H9 (cell line): Measurements from ENCODE around the gene RUNX1. TPM values are rescaled to one million over a fixed set of nuclear protein-coding genes. Genes with fewer than 3 reads are reported as not detected.

Experiments used
- DNase-seq: peaks from one replicate; pipeline ENCODE4 v3.0.0-alpha.2; 2017
- H2AFZ ChIP-seq: one replicate; pipeline ENCODE4 v1.6.1; 2013; ENCODE audit warnings: mild to moderate bottlenecking, low read length, control low read depth, moderate library complexity
- H2AK5ac ChIP-seq: 2 replicates; pipeline ENCODE4 v1.6.1; 2013; ENCODE audit warnings: low read length, control low read depth, mixed read lengths; ENCODE audit not compliant: insufficient read length
- H2BK120ac ChIP-seq: one replicate; pipeline ENCODE4 v1.6.1; 2013; ENCODE audit warnings: low read depth, mild to moderate bottlenecking, low read length, control low read depth, inconsistent platforms; ENCODE audit not compliant: poor library complexity, severe bottlenecking
- H2BK12ac ChIP-seq: 2 replicates; pipeline ENCODE4 v1.6.1; 2013; ENCODE audit warnings: low read length, control low read depth, mixed read lengths, low read depth; ENCODE audit not compliant: insufficient read length
- H2BK15ac ChIP-seq: 2 replicates; pipeline ENCODE4 v1.6.1; 2013; ENCODE audit warnings: low read depth, low read length, control low read depth
- H2BK20ac ChIP-seq: one replicate; pipeline ENCODE4 v1.6.1; 2013; ENCODE audit warnings: low read depth, mild to moderate bottlenecking, low read length, control low read depth, inconsistent platforms; ENCODE audit not compliant: poor library complexity, severe bottlenecking
- H2BK5ac ChIP-seq: 2 replicates; pipeline ENCODE4 v1.6.1; 2013; ENCODE audit warnings: low read length, control low read depth, mixed read lengths; ENCODE audit not compliant: insufficient read length
- H3K14ac ChIP-seq: 2 replicates; pipeline ENCODE4 v1.6.1; 2013; ENCODE audit warnings: low read length, control low read depth; ENCODE audit not compliant: insufficient read depth
- H3K18ac ChIP-seq: 2 replicates; pipeline ENCODE4 v1.6.1; 2013; ENCODE audit warnings: low read depth, mild to moderate bottlenecking, mixed read lengths, low read length, control low read depth; ENCODE audit not compliant: insufficient read length
- H3K23ac ChIP-seq: 2 replicates; pipeline ENCODE4 v1.6.1; 2013; ENCODE audit warnings: low read length, control low read depth, mixed read lengths, low read depth; ENCODE audit not compliant: insufficient read length
- H3K23me2 ChIP-seq: 2 replicates; pipeline ENCODE4 v1.6.1; 2013; ENCODE audit warnings: low read depth, mild to moderate bottlenecking, mixed read lengths, low read length, control low read depth; ENCODE audit not compliant: insufficient read length, poor library complexity, severe bottlenecking
- H3K27ac ChIP-seq: 2 replicates; pipeline ENCODE4 v1.5.1; 2013; ENCODE audit warnings: low read length, control low read depth, mixed read lengths, low read depth; ENCODE audit not compliant: insufficient read length
- H3K27me3 ChIP-seq: 2 replicates; pipeline ENCODE4 v1.6.1; 2013; ENCODE audit warnings: low read length, control low read depth, inconsistent platforms; ENCODE audit not compliant: insufficient read depth
- H3K4ac ChIP-seq: 2 replicates; pipeline ENCODE4 v1.6.1; 2013; ENCODE audit warnings: low read depth, mild to moderate bottlenecking, control low read depth, inconsistent platforms, low read length, moderate library complexity
- H3K4me1 ChIP-seq: 2 replicates; pipeline ENCODE4 v1.6.1; 2013; ENCODE audit warnings: low read length, control low read depth, inconsistent platforms; ENCODE audit not compliant: insufficient read depth
- H3K4me2 ChIP-seq: 2 replicates; pipeline ENCODE4 v1.6.1; 2013; ENCODE audit warnings: low read length, control low read depth, mixed read lengths; ENCODE audit not compliant: insufficient read length, insufficient read depth
- H3K56ac ChIP-seq: 2 replicates; pipeline ENCODE4 v1.6.1; 2013; ENCODE audit warnings: low read depth, mild to moderate bottlenecking, mixed read lengths, low read length, control low read depth; ENCODE audit not compliant: insufficient read length
- H3K79me1 ChIP-seq: 2 replicates; pipeline ENCODE4 v1.6.1; 2013; ENCODE audit warnings: low read depth, mild to moderate bottlenecking, moderate library complexity, low read length, control low read depth, inconsistent platforms; ENCODE audit not compliant: insufficient read depth, poor library complexity, severe bottlenecking
- H3K79me2 ChIP-seq: 2 replicates; pipeline ENCODE4 v1.6.1; 2013; ENCODE audit warnings: low read length, control low read depth, inconsistent platforms; ENCODE audit not compliant: insufficient read depth
- H3K9ac ChIP-seq: 2 replicates; pipeline ENCODE4 v1.6.1; 2013; ENCODE audit warnings: low read length, control low read depth, mixed read lengths; ENCODE audit not compliant: insufficient read length; ENCODE audit errors: extremely low read depth
- H3K9me3 ChIP-seq: one replicate; pipeline ENCODE4 v1.6.1; 2013; ENCODE audit warnings: low read depth, low read length, inconsistent platforms; ENCODE audit not compliant: control insufficient read depth
- H3T11ph ChIP-seq: one replicate; pipeline ENCODE4 v1.6.1; 2013; ENCODE audit warnings: mild to moderate bottlenecking, low read length, control low read depth, inconsistent platforms
- H4K20me1 ChIP-seq: one replicate; pipeline ENCODE4 v1.6.1; 2013; ENCODE audit not compliant: control insufficient read depth, insufficient read length, insufficient read depth
- H4K5ac ChIP-seq: 2 replicates; pipeline ENCODE4 v1.6.1; 2013; ENCODE audit warnings: low read depth, mild to moderate bottlenecking, mixed read lengths, low read length, control low read depth; ENCODE audit not compliant: insufficient read length
- H4K8ac ChIP-seq: replicated peaks from 2 replicates; pipeline ENCODE4 v1.6.1; 2013; ENCODE audit warnings: low read length, control low read depth, mixed read lengths, low read depth; ENCODE audit not compliant: insufficient read length
- H4K91ac ChIP-seq: 2 replicates; pipeline ENCODE4 v1.6.1; 2013; ENCODE audit warnings: low read depth, mild to moderate bottlenecking, moderate library complexity, mixed read lengths, low read length, control low read depth; ENCODE audit not compliant: insufficient read length
- H3K27ac Mint-ChIP-seq, 3 experiments: 2 replicates in 2 of 3; 3 replicates in 1 of 3; pipeline ENCODE4 v1.8.0; 2020 to 2021; ENCODE audit warnings: mixed read lengths in 3 of 3, mild to moderate bottlenecking in 1 of 3, moderate library complexity in 1 of 3
- H3K27me3 Mint-ChIP-seq: 2 replicates; pipeline ENCODE4 v1.8.0; 2021; ENCODE audit warnings: low read depth, mild to moderate bottlenecking, moderate library complexity, mixed read lengths
- H3K36me3 Mint-ChIP-seq, 3 experiments: 2 replicates in 2 of 3; 3 replicates in 1 of 3; pipeline ENCODE4 v1.8.0; 2020 to 2021; ENCODE audit warnings: low read depth in 3 of 3, mixed read lengths in 3 of 3; ENCODE audit not compliant: insufficient read depth in 1 of 3
- H3K4me1 Mint-ChIP-seq, 2 experiments: 2 replicates each; pipeline ENCODE4 v1.8.0; 2020; ENCODE audit warnings: mixed read lengths in 2 of 2
- H3K4me3 Mint-ChIP-seq, 2 experiments: 2 replicates in 1 of 2; 3 replicates in 1 of 2; pipeline ENCODE4 v1.8.0; 2020 to 2021; ENCODE audit warnings: mild to moderate bottlenecking in 2 of 2, mixed read lengths in 2 of 2, moderate library complexity in 1 of 2
- H3K9me3 Mint-ChIP-seq, 2 experiments: 2 replicates in 1 of 2; 3 replicates in 1 of 2; pipeline ENCODE4 v1.8.0; 2020; ENCODE audit warnings: mild to moderate bottlenecking in 2 of 2, mixed read lengths in 2 of 2, moderate library complexity in 1 of 2
- CTCF ChIP-seq: fragments of 200-600 bp; sonication (generic); conservative IDR thresholded peaks from 3 replicates; pipeline ENCODE4 v1.8.0; 2021; ENCODE audit warnings: antibody characterized with exemption, mild to moderate bottlenecking
- WGBS: extraction: QIAGEN DNeasy Blood & Tissue Kit; methylation state at CpG from one replicate; pipeline ENCODE4 v1.1.7; 2013; ENCODE audit warnings: missing lambda C conversion rate, low lambda C conversion rate, mixed read lengths; ENCODE audit not compliant: insufficient read length; ENCODE audit errors: extremely low coverage; 5-methylcytosine and 5-hydroxymethylcytosine counted together
- total RNA-seq: library from RNA; stranded (reverse); gene quantifications from 2 replicates; pipeline ENCODE4 v1.2.1, GENCODE V29; 2021

Gene RUNX1
- total RNA-seq, 1 experiment from 2014 or later, result 0.72 TPM

DNA sequence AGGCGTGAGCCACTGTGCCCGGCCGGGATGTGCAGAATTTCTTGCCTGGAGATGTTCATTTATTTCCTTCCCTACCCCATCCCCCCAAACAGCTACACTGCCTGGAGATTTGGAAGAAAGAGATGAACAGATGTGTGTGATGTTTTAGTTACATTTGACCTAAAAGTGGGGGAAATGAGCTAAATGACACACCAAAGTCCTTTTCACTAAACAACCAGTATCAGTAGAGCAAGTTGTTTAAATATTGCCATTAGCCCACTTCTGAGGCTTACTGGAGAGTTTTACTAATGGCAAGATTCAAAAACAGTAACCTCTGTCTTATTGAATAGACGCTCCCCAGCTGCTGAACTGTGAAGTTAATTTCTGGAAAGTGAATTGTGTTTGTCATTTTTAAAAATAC is 100.1 kb downstream of the RUNX1 start:
- DNase-seq, result no peak
- Histone ChIP-seq H4K8ac (no peak overlapping the region), H3K4me2 (no peak overlapping the region), H3K23me2 (no peaks in the 10 kb centered on the region), H2BK15ac (no peak overlapping the region), H3K14ac (no peak overlapping the region), H3K23ac (no peak overlapping the region), H3K27ac (no peak overlapping the region), H3K27me3 (no peaks in the 10 kb centered on the region), H3K4ac (no peak overlapping the region), H3K18ac (no peak overlapping the region), H3K79me1 (no peaks in the 10 kb centered on the region), H4K20me1 (no peaks in the 10 kb centered on the region), H4K91ac (no peak overlapping the region), H2AFZ (no peak overlapping the region), H2BK5ac (no peak overlapping the region), H3K79me2 (no peaks in the 10 kb centered on the region), H2BK20ac (no peak overlapping the region), H3T11ph (no peak overlapping the region), H2BK12ac (no peak overlapping the region), H2AK5ac (no peak overlapping the region), H4K5ac (no peak overlapping the region), H3K9ac (no peak overlapping the region), H3K4me1 (no peaks in the 10 kb centered on the region), H3K56ac (no peak overlapping the region), H3K9me3 (no peaks in the 10 kb centered on the region), H2BK120ac (no peak overlapping the region)
- Mint-ChIP-seq H3K27me3 (peaks cover 7% of the 10 kb centered on the region), H3K36me3 (no peaks in the 10 kb centered on the region; a peak in 1 of 7 replicates), H3K4me3 (no peak overlapping the region), H3K4me1 (peaks cover 5 to 8% of the 10 kb centered on the region in 2 experiments), H3K27ac (no peak overlapping the region), H3K9me3 (no peaks in the 10 kb centered on the region)
- WGBS, result no CpG with 5 or more reads among the region's 4 CpGs
- TF ChIP-seq CTCF, result no peak
